Activated CD4-positive, alpha-beta T cell treated with anti-CD3 and anti-CD28 coated beads, Interleukin-2, amount 50 U/mL, for 4 hours (primary cell): Measurements from ENCODE around the gene ARPC2.

ENCODE experiments used
- DNase-seq, 2 experiments: peaks; one replicate each; pipeline ENCODE4 v3.0.0-alpha.2; 2020

Gene ARPC2

GRCh38 chr2:218291318-218292047, 74.5 kb downstream of the ARPC2 start:
- no peak for DNase-seq

- peak; percentile 69 for DNase-seq
Observed at GRCh38 chr2:218292048-218293014, 75.3 kb downstream of the ARPC2 start, which contains the start of gene TMBIM1. Gene TMBIM1 (minus strand): TSS chr2:218292503. CDS start chr2:218282141, 10,362 bp downstream.

- DNase-seq, result no peak
Observed at GRCh38 chr2:218293715-218294429, 76.9 kb downstream of the ARPC2 start.

GRCh38 chr2:218294430-218295022, 77.5 kb downstream of the ARPC2 start:
- no peak for DNase-seq

- DNase-seq, result no peak
Observed at GRCh38 chr2:218295029-218295428, 78.0 kb downstream of the ARPC2 start.

GRCh38 chr2:218296200-218296599, 79.2 kb downstream of the ARPC2 start:
- DNase-seq, result no peak

- DNase-seq, result no peak
Observed at GRCh38 chr2:218296847-218297246, 79.9 kb downstream of the ARPC2 start.

GRCh38 chr2:218298314-218298875, 81.4 kb downstream of the ARPC2 start:
- DNase-seq, result no peak

GRCh38 chr2:218300141-218300540, 83.2 kb downstream of the ARPC2 start:
- no peak for DNase-seq

GRCh38 chr2:218301176-218301819, 84.3 kb downstream of the ARPC2 start:
- peak; percentile 86 to 87 for DNase-seq
